CD14-positive monocyte (primary cell): Measurements from ENCODE around the gene RAB6A. TPM values are rescaled to one million over a fixed set of nuclear protein-coding genes. Genes with fewer than 3 reads are reported as not detected.

Experiments used
- DNase-seq, 3 donors: peaks; one replicate each; pipeline ENCODE4 v3.0.0-alpha.2; 2011 to 2022
- H2AFZ ChIP-seq: 2 replicates; pipeline ENCODE4 v1.6.0; 2012; ENCODE audit warnings: mild to moderate bottlenecking, low read depth, low read length, inconsistent platforms; ENCODE audit not compliant: insufficient read depth, poor library complexity, severe bottlenecking
- H3K27ac ChIP-seq, 2 donors: 1 replicate in 1 of 2; 2 replicates in 1 of 2; pipeline ENCODE4 v1.5.1; 2012 to 2013; ENCODE audit warnings: low read length in 2 of 2, control low read depth in 1 of 2, inconsistent platforms in 1 of 2, low read depth in 1 of 2, mild to moderate bottlenecking in 1 of 2
- H3K27me3 ChIP-seq, 2 donors: one replicate each; pipeline versions ENCODE4 v1.6.0 to v1.6.1; 2011 to 2013; ENCODE audit warnings: low read length in 2 of 2; ENCODE audit not compliant: control insufficient read depth in 2 of 2, insufficient read depth in 2 of 2
- H3K36me3 ChIP-seq, 2 donors: replicated peaks in 1 of 2; 1 replicate in 1 of 2; 2 replicates in 1 of 2; pipeline versions ENCODE4 v1.5.1 to v1.6.1; 2012 to 2013; ENCODE audit warnings: low read length in 2 of 2, control low read depth in 1 of 2, inconsistent platforms in 1 of 2, mild to moderate bottlenecking in 1 of 2; ENCODE audit not compliant: insufficient read depth in 2 of 2, control insufficient read depth in 1 of 2
- H3K4me1 ChIP-seq, 2 donors: 1 replicate in 1 of 2; 2 replicates in 1 of 2; pipeline versions ENCODE4 v1.5.1 to v1.6.1; 2012 to 2013; ENCODE audit warnings: low read length in 2 of 2, control low read depth in 1 of 2, inconsistent platforms in 1 of 2, mild to moderate bottlenecking in 1 of 2, moderate library complexity in 1 of 2; ENCODE audit not compliant: insufficient read depth in 2 of 2, control insufficient read depth in 1 of 2
- H3K4me2 ChIP-seq: replicated peaks from 2 replicates; pipeline ENCODE3; 2012; ENCODE audit warnings: low read length, moderate library complexity, mild to moderate bottlenecking; ENCODE audit not compliant: poor library complexity, severe bottlenecking; ENCODE audit errors: extremely low read depth
- H3K4me3 ChIP-seq, 3 experiments: fragments of 200-600 bp in 1 of 3; sonication (generic) in 1 of 3; replicated peaks in 1 of 3; 1 replicate in 2 of 3; 2 replicates in 1 of 3; pipeline ENCODE4 v1.5.1; 2011 to 2013; ENCODE audit warnings: low read length in 3 of 3, mild to moderate bottlenecking in 3 of 3, control low read depth in 2 of 3, low read depth in 2 of 3, inconsistent platforms in 1 of 3, moderate library complexity in 1 of 3
- H3K79me2 ChIP-seq: 2 replicates; pipeline ENCODE4 v1.6.0; 2012; ENCODE audit warnings: mild to moderate bottlenecking, control low read depth, inconsistent platforms, low read length, moderate library complexity; ENCODE audit not compliant: insufficient read depth
- H3K9ac ChIP-seq: 2 replicates; pipeline ENCODE4 v1.6.0; 2017; ENCODE audit warnings: low read length, mild to moderate bottlenecking; ENCODE audit not compliant: insufficient read depth, poor library complexity, severe bottlenecking
- H3K9me3 ChIP-seq, 2 donors: replicated peaks in 1 of 2; 1 replicate in 1 of 2; 2 replicates in 1 of 2; pipeline versions ENCODE4 v1.5.1 to v1.6.1; 2012 to 2013; ENCODE audit warnings: low read length in 2 of 2, control low read depth in 1 of 2; ENCODE audit not compliant: control insufficient read depth in 1 of 2, insufficient read depth in 1 of 2
- H4K20me1 ChIP-seq: 2 replicates; pipeline ENCODE4 v1.6.0; 2012; ENCODE audit warnings: mild to moderate bottlenecking, low read length, control low read depth, moderate library complexity; ENCODE audit not compliant: insufficient read depth
- H3K27ac Mint-ChIP-seq, 7 donors: one replicate each; pipeline ENCODE4 v1.8.0; 2020; ENCODE audit warnings: mild to moderate bottlenecking in 7 of 7, mixed read lengths in 7 of 7, moderate library complexity in 6 of 7, inconsistent platforms in 2 of 7
- H3K27me3 Mint-ChIP-seq, 3 donors: one replicate each; pipeline ENCODE4 v1.8.0; 2021 to 2022; ENCODE audit warnings: low read depth in 3 of 3, mild to moderate bottlenecking in 3 of 3, mixed read lengths in 3 of 3, moderate library complexity in 3 of 3, inconsistent platforms in 1 of 3
- H3K36me3 Mint-ChIP-seq, 2 donors: one replicate each; pipeline ENCODE4 v1.8.0; 2020; ENCODE audit warnings: mixed read lengths in 2 of 2, inconsistent platforms in 1 of 2, mild to moderate bottlenecking in 1 of 2
- H3K4me1 Mint-ChIP-seq: one replicate; pipeline ENCODE4 v1.8.0; 2020; ENCODE audit warnings: mild to moderate bottlenecking, mixed read lengths
- H3K4me3 Mint-ChIP-seq, 2 donors: one replicate each; pipeline ENCODE4 v1.8.0; 2020; ENCODE audit warnings: mild to moderate bottlenecking in 2 of 2, mixed read lengths in 2 of 2, moderate library complexity in 1 of 2
- H3K9me3 Mint-ChIP-seq, 7 donors: one replicate each; pipeline ENCODE4 v1.8.0; 2020 to 2022; ENCODE audit warnings: mixed read lengths in 7 of 7, mild to moderate bottlenecking in 6 of 7, moderate library complexity in 6 of 7, inconsistent platforms in 2 of 7
- WGBS: methylation state at CpG from one replicate; pipeline ENCODE4 v1.1.5; 2013; ENCODE audit warnings: missing lambda C conversion rate; ENCODE audit not compliant: insufficient coverage; 5-methylcytosine and 5-hydroxymethylcytosine counted together
- intact Hi-C, 2 donors: fragments of 100-400 bp; cut with micrococcal nuclease; formaldehyde crosslinking; loops; one replicate each; pipeline versions ENCODE4 v1.15.0 to v1.15.1; 2023
- polyA plus RNA-seq, 3 donors: library from polyadenylated mRNA; depleted of rRNA in 1 of 3; unstranded in 2 of 3; stranded (reverse) in 1 of 3; fragments of 300-500 nt in 2 of 3; fragments of >200 nt in 1 of 3; fragmentation: Illumina TruSeq in 2 of 3; gene quantifications; 1 replicate in 2 of 3; 2 replicates in 1 of 3; pipeline ENCODE4 v1.2.3, GENCODE V29; 2012 to 2021
- TF ChIP-seq, protein P1 (sequence below): fragments of 200-600 bp; IDR thresholded peaks from one replicate; pipeline ENCODE4 v1.8.0; 2022; ENCODE audit warnings: antibody characterized with exemption, mild to moderate bottlenecking

The RAB6A gene
- polyA plus RNA-seq, 3 donors, result 38.3 to 91.3 (median 78.6) TPM

DNA sequence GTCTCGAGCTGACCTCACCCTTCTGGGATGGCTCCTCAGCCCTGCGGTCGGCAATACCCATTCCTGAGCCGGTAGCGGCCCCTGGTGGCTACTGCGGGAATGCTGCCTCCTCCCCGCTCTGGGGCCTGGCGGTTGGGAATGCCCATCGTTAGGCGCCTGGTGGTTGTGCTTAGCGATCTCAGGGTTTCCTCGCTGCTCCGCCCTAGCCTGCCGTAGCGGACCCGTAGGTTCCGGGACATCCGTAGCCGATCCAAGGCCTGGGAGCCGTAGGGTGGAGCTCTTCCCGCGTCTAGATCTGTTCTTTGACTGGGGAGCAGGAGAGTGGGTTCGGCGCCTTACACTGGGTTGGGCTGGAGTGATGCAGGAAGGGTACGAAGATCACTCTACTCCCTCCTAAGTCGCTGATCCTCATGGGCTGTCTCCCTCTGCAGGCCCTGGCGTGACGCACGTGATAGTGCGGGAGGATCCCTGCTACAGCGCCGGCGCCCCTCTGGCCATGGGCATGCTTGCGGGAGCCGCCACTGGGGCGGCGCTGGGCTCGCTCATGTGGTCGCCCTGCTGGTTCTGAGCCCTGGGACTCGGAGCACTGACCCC is 99.7 kb downstream of the RAB6A start:
- H2AFZ ChIP-seq, result peak overlapping the region; percentile 79

DNA sequence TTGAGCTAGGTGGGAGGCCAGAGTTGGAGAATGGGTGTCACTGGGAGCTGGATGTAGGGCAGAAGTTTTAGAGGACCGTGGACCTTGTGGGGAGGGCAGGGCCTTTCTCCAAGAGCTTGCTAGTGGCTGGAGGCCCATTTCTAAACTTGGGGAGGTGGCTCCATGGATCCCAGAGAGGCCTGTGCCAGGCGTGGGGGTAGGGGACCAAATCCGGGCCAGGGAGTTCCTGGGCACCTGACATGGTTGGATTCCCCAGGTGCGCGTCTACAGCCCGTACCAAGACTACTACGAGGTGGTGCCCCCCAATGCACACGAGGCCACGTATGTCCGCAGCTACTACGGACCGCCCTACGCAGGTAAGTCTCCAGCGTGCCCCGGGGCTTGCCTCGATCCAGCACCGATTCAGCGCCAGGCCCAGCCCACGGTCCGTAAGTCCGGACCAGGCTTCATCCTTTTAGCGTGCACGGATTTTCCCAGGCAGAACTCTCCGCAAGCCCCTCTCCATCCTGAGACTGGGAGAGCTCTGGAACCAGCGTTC is 100.3 kb downstream of the RAB6A start:
- Mint-ChIP-seq H3K4me1 (peaks cover 31% of the 10 kb centered on the region), H3K9me3 (no peaks in the 10 kb centered on the region), H3K27ac (peak overlapping the region in 1 of 7 donors; percentile 24), H3K36me3 (peaks cover 0 to 4% of the 10 kb centered on the region in 2 donors), H3K4me3 (peak overlapping the region; percentile 64 to 85), H3K27me3 (peaks cover 17 to 26% (median 18%) of the 10 kb centered on the region in 3 donors)
- TF ChIP-seq, protein P1, sequence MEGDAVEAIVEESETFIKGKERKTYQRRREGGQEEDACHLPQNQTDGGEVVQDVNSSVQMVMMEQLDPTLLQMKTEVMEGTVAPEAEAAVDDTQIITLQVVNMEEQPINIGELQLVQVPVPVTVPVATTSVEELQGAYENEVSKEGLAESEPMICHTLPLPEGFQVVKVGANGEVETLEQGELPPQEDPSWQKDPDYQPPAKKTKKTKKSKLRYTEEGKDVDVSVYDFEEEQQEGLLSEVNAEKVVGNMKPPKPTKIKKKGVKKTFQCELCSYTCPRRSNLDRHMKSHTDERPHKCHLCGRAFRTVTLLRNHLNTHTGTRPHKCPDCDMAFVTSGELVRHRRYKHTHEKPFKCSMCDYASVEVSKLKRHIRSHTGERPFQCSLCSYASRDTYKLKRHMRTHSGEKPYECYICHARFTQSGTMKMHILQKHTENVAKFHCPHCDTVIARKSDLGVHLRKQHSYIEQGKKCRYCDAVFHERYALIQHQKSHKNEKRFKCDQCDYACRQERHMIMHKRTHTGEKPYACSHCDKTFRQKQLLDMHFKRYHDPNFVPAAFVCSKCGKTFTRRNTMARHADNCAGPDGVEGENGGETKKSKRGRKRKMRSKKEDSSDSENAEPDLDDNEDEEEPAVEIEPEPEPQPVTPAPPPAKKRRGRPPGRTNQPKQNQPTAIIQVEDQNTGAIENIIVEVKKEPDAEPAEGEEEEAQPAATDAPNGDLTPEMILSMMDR, result no peak
- Histone ChIP-seq H3K9me3 (no peaks in the 10 kb centered on the region), H3K27ac (no peak overlapping the region), H3K4me3 (peak overlapping the region in 2 of 3 experiments; percentile 19 to 65), H4K20me1 (no peaks in the 10 kb centered on the region), H2AFZ (peak overlapping the region; percentile 79), H3K9ac (no peak overlapping the region), H3K27me3 (peaks cover 0 to 12% of the 10 kb centered on the region in 2 donors), H3K79me2 (no peaks in the 10 kb centered on the region), H3K36me3 (no peaks in the 10 kb centered on the region), H3K4me1 (peaks cover 23 to 28% of the 10 kb centered on the region in 2 donors), H3K4me2 (peak overlapping the region; percentile 69)
- 38% methylated on average over 24 of the region's 25 CpGs for WGBS
- DNase-seq, result no peak
- intact Hi-C loops, result loop anchor here (1.0 to 5.0 kb wide), 3 partner anchors 256 to 308 kb away; no protein-coding TSS in a partner anchor

More for the DNA sequence above, 99.7 kb downstream of the RAB6A start:
- H3K9me3 Mint-ChIP-seq, result no peaks in the 10 kb centered on the region
- peak; percentile 73 to 82 (median 81) for DNase-seq
- Histone ChIP-seq H3K27ac (no peak overlapping the region), H3K4me1 (peaks cover 23 to 28% of the 10 kb centered on the region in 2 donors), H3K4me2 (peak overlapping the region; percentile 69), H4K20me1 (no peaks in the 10 kb centered on the region), H3K36me3 (no peaks in the 10 kb centered on the region), H3K9ac (peak overlapping the region; percentile 32), H3K27me3 (peaks cover 0 to 12% of the 10 kb centered on the region in 2 donors), H3K9me3 (no peaks in the 10 kb centered on the region), H3K4me3 (peak overlapping the region in 2 of 3 experiments; percentile 19 to 65), H3K79me2 (no peaks in the 10 kb centered on the region)
- WGBS, result 3% methylated on average over 34 of the region's 40 CpGs
- peaks cover 17 to 24% (median 18%) of the 10 kb centered on the region in 3 donors for H3K27me3 Mint-ChIP-seq
- H3K4me1 Mint-ChIP-seq, result peaks cover 31% of the 10 kb centered on the region
- TF ChIP-seq, protein P1, result peak; percentile 98
- H3K4me3 Mint-ChIP-seq, result peak overlapping the region; percentile 64 to 85
- intact Hi-C loops, result loop anchor here (1.0 to 5.0 kb wide), 3 partner anchors 257 to 309 kb away; no protein-coding TSS in a partner anchor
- peaks cover 0 to 4% of the 10 kb centered on the region in 2 donors for H3K36me3 Mint-ChIP-seq
- no peak overlapping the region for H3K27ac Mint-ChIP-seq
